Left colon (tissue), 2 donors: Measurements from ENCODE around the gene P2RY10. TPM values are rescaled to one million over a fixed set of nuclear protein-coding genes. Genes with fewer than 3 reads are reported as not detected.

Experiments
- ATAC-seq: fragments of 200-7000 bp; cut with Tn5 transposase; one replicate; pipeline ENCODE4 v1.9.1; 2020; ENCODE audit warnings: mild to moderate bottlenecking, moderate library complexity
- DNase-seq, 2 donors: peaks; one replicate each; pipeline ENCODE4 v3.0.0-alpha.2; 2020
- intact Hi-C, 2 donors: fragments of 100-400 bp; cut with DNase I in 1 of 2; cut with micrococcal nuclease in 1 of 2; formaldehyde crosslinking; loops; one replicate each; pipeline versions ENCODE4 v1.11.2 to v1.14.0; 2022; cut with DNase I, micrococcal nuclease
- long read RNA-seq: library from polyadenylated mRNA; unstranded; transcript quantifications from one replicate; pipeline ENCODE4 v2.0.0, GENCODE V29; 2021
- total RNA-seq, 2 donors: library from RNA; stranded (reverse); fragmentation: NEBNext Ultra II Directional; extraction: Animal tissue kit (Norgen Biotek cat#: 25700); gene quantifications; one replicate each; pipeline ENCODE4 v1.2.1, GENCODE V29; 2021
- donor health status: DM: no; HTN: no; CAD: no.
- donor health status: DM: yes; HTN: yes; CAD: no.

The P2RY10 gene, protein sequence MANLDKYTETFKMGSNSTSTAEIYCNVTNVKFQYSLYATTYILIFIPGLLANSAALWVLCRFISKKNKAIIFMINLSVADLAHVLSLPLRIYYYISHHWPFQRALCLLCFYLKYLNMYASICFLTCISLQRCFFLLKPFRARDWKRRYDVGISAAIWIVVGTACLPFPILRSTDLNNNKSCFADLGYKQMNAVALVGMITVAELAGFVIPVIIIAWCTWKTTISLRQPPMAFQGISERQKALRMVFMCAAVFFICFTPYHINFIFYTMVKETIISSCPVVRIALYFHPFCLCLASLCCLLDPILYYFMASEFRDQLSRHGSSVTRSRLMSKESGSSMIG
- total RNA-seq: 1 to 10 TPM in 1 of 2 donors, under 1 TPM in 1; 0.85 to 2.1 TPM
- long read RNA-seq: 0 reads

DNA sequence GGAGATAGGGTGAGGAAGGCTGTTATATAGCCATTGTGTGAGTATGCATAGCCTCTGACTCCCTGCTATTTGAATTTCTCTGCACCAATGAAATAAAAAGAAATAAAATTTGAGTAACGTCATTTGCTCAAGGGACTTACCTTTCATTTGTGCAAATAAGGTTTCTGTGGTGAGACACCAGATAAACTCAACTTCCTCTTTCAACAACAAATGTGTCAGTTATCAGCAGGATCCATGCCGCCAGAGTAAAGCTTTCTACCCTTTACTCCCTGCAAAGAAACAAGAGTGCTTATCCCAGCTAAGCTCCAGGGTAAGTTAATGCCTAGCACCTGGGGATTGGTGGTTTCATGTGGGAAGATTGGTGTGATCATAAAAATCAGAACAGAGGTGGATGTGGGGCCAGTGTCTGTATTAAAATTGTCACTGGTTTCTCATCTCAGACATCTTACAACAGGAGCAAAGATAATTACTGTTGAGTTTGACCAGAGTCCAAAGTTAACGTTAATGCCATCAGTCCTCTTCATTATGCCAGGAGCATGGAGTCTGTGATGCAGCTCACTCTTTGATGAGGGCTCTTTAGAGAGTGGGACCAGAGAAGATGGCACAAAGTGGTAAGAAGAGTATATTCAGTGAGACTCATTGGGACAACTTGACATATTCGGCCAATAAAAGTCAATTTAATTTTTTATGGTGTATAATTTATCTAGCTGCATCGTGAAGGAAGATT is at the start of gene P2RY10:
TSS of gene P2RY10 (plus strand) at position 206 of the 727 bp plus-strand sequence. CDS start 15,130 bp downstream, outside the sequence.
- DNase-seq (peak in 1 of 2 donors; percentile 9), ATAC-seq (no peak)
- intact Hi-C loops: no loop called here

DNA sequence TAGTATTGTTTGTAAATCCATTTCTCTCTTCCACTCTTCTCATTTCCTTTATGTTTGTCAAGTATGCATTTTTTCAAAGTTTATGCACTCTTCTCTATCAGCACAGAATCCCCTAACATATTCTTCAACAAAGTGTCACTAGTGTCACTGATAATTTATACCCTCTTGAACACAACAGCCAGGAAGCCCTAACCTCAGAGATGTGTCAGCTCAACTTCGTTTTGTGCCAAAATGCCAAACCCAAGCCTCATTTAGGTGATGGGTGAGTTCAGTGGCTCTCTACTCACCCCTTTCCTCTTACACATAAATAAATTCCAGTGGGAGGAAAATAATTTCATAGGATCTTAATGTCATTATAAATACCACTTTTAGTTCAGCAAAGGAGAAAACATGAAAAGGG is 22.4 kb upstream of the P2RY10 start:
- DNase-seq: no peak
- ATAC-seq: no peak
- intact Hi-C loops: no loop called here

DNA sequence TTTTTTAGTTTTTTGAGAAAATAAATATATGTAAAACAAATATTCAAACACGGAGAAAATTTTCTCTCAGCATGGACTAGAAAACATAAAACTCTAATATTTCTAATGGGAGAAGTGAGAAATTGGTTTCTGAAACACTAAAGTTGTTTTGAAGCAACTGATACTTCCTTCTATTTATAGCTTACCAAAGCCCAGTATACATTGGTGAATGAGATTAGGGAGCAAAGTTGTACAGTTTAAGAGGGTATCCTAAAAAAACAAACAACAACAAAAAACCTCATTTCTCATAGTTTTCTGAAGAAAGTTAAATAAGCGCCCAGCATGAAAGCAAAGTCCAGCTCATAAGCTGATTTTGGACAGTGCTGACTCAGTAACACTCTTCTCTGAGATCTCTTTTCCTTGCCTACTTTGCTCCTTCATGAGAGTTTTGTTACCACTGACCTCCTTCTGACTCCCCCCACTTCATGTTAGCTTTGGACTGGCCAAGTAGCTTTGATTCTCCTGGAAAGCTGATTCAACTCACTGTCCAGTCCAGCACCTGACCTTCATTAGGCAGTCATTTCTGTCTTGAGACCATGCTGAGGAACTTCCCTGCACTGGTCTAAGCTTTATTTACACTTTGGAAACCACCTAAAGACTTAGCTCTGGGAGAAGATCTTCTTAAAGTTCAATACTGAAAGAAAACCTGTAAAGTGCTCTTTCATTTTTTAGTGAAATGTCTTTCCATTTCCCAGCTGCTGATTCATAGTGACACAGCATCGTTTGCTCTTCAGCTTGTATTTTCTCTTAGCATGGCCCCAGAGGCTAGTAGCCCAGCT is 21.8 kb upstream of the P2RY10 start:
- intact Hi-C loops: no loop called here
- no peak for DNase-seq
- no peak for ATAC-seq

DNA sequence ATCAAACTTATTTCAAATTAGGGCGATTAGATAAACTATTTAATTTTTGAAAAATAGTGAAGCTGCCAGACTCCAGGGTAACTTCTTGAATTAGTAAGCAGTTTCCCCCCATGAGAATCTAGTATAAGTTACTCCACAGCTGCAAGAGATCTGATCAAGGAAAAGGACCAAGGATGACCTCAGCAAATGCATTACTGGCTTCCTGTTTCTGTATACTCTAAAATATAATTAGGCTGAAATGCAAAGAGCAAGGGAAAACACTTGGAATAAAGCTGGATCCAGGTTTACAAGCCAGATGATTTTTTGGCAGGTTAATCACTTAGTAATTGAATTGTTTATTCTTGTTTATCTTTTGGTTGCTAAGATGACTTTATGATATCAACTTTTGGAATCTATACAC is 13.4 kb upstream of the P2RY10 start:
- DNase-seq (no peak), ATAC-seq (no peak)
- intact Hi-C loops: no loop called here

DNA sequence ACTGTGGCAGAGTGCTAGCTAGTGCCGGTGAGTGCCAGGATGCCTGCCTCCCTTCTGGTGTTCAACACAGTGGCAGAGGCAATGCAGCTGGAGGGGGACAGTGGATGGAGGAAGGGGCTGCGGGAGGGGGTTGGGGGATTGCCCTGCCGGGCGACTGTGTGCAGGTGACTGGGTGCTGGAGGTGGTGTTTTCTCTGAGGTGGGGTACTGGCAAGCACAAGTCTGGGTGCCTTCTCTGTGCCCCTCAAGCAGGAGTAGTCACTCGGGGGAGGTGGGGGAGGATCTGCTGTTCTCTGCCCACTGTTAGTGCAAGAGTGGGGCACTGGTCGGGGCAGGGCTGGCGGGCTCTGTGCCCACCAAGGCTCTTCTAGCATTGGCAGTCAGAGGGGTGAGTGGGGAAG is 10.3 kb upstream of the P2RY10 start:
- intact Hi-C loops: no loop called here
- ATAC-seq (no peak), DNase-seq (no peak)

DNA sequence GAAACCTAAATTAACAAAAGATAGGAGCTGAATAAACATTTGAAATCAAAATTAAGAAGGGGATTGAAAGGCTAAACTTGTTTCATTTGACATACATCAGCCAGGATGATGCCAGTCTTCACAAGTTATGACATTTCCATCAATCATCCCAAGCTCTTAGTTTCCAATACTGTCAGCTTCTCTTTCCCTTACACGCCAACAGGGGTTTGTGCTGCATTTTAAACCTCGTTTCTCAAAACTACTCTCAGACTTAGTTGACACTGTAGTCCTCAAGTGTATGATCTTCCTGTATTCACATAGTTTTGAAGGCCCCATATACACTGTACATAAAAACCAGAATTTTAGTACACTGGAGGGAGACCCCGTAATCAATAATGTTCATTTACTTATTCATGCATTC is 840 bp upstream of the P2RY10 start:
- ATAC-seq (no peak), DNase-seq (no peak)
- intact Hi-C loops: no loop called here

DNA sequence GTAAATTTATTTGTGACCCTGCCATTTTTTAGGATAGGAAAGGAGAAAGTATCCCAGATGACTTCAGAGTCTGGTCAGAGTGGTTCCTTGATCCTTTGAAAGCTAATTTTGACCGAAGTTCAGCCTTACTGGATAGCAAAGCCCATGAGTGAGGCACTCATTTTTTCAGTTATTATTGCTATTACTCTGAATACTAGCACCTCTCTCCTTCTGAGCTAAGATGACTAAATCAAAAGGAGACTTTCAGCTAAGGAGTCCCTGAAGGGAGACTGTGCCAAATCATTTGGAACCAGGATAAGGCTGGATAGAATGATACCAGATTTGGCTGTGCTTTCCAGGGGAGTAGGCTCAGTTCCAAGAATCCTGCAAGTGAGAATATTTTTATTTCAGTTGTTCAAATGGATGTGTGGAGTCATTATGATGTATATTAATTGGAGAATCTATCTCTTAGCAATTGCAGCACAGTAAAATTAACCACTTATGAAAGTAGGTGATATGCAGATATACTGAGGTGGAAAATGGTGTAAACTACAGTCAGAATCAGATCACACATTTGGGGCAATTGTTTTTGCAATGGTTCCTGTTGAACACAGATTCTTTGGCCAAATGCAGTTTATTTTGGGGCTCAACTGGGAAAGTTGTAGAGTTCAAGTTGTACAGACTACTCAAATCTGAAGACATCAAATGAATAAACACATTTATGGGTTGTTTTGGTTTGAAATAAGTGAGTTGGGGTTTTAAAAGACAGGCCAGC is 1.2 kb downstream of the P2RY10 start:
- intact Hi-C loops: no loop called here
- ATAC-seq: no peak
- no peak for DNase-seq

DNA sequence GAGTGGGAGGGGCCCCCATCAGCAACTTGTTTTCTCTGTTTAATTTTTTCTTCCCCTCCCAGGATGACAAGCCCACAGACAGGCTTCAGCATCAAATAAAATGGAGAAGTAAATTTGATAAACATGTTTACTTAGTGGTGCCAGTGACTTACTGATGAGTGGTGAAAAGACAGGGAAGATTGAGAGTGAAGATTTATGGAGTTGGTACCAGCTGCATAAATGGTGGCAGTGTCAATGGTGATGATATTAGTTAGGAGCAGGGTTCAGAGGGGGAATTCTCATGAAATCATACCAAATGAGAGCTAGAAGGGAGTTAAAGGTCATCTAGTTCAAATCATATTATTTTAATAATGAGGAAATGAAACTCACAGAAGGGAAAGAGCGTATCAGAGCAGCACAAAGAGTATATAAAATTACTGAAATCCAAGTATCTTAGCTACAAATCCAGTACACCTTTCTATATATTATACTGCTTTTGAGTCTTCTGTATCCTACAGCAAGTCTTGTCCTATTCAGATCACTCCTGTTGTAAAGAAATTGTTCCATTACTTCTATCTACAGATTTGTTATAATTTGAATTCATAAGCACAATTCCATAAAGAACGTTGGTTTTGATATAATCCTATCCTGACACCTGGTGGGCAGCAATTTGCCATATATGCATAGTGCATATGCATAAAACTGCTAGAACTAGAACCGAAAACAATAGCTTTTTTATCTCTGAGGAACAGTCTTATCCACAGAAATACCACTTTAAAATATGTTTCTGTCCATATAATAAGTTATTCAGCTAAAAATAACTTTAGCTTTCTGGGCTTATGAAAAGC is 5.0 kb downstream of the P2RY10 start:
- DNase-seq: no peak
- no peak for ATAC-seq
- intact Hi-C loops: no loop called here

DNA sequence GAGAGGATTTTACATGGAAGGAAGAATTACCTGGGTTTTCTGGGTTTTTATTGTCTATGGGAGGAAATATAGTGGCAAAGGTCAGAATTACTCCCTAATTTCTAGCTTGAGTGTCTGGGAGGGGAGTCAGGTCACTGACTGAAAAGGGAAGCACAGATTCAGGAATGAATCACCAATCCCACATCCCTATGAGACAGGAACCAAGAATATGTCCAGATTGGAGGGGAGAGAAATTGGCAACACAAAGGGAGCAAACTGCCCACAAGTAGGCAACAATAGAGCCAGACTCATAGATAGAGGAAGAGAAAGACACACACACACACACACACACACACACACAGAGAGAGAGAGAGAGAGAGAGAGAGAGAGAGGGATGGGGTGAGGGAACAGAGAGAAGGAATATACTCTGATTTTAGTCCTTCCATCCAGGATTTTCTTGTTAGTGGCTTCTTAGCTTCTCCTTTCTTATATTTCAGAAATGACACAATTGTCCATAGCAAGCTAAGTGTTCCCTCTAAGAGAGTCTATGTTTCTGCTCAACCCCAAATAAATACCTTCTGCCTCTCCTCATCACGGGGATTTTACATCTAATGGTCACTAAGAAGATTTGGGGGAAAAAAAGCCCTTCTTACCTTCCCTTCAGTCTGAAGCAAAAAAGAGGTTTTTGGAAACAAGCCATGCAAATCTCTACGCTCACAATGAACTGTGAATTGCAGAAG is 12.0 kb downstream of the P2RY10 start:
- ATAC-seq (no peak), DNase-seq (no peak)

DNA sequence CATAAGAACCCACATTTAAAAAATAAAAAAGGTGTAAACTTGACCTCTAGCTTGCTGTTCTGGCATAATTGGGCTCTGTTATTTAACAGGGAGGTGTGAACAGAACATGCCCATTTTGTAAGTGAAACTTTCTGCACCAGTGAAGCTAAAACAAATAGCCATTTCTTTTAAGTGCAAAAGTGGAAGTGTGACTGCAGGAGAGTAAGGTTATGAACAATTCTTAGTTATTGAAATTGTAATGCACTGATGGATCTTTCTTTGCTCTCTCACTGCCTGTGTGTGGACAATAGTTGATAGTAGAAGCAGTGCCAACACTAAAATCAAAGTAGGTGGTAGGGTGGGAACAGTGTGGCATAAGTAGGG is 12.6 kb downstream of the P2RY10 start:
- intact Hi-C loops: no loop called here

More for the DNA sequence above, 12.0 kb downstream of the P2RY10 start:
- intact Hi-C loops: no loop called here

DNA sequence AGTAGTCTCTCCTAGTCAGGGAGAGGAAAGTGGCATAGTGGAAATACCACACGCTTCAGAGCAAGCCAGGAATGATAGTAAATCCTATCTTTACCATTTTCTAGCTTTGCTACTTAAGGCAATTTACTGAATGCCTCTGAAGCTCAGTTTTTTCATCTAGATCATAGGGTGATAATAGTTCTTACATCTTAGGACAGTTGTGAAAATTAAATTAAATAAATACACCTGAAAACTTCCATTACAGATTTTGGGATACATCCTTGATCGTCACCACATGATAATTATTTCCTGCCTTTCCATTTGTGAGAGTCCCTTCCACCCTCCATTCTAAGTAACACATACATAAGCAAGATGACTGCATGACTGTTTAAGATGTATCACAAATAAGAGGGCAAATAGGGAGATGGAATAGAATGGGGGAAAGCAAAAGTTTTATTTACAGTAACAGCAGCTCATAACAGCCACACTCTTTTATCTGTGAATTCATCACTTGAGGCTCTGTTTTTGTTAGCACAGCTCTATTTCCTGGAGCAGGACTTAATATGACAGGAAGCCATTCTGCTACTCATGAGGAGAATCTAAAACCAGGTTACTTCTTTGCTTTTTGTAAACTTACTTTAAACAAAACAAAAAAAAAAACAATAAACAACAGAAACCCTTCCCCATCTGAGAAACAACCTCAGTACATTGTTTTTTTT is 13.4 kb downstream of the P2RY10 start:
- ATAC-seq (no peak), DNase-seq (no peak)
- intact Hi-C loops: no loop called here

More for the DNA sequence above, 12.6 kb downstream of the P2RY10 start:
- ATAC-seq (no peak), DNase-seq (no peak)

DNA sequence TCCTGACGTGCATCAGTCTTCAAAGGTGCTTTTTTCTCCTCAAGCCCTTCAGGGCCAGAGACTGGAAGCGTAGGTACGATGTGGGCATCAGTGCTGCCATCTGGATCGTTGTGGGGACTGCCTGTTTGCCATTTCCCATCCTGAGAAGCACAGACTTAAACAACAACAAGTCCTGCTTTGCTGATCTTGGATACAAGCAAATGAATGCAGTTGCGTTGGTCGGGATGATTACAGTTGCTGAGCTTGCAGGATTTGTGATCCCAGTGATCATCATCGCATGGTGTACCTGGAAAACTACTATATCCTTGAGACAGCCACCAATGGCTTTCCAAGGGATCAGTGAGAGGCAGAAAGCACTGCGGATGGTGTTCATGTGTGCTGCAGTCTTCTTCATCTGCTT is 15.7 kb downstream of the P2RY10 start:
- intact Hi-C loops: no loop called here
- ATAC-seq (no peak), DNase-seq (no peak)

DNA sequence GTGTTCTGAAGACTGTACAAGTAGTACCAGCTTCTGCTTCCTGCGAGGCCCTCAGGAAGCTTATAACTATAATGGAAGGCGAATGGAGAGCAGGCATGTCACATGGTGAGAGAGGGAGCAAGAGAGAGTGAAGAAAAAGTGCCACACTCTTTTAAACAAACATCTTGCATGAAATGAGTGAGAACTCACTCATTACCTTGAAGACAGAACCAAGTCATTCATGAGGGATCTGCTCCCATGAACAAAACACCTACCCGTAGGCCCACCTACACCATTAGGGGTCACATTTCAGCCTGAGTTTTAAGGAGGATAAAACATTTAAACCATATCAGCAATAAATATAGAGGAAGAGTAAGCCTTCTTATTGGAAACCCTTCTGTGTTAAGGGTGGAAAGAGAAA is 19.4 kb downstream of the P2RY10 start:
- DNase-seq: no peak
- no peak for ATAC-seq
- intact Hi-C loops: no loop called here

DNA sequence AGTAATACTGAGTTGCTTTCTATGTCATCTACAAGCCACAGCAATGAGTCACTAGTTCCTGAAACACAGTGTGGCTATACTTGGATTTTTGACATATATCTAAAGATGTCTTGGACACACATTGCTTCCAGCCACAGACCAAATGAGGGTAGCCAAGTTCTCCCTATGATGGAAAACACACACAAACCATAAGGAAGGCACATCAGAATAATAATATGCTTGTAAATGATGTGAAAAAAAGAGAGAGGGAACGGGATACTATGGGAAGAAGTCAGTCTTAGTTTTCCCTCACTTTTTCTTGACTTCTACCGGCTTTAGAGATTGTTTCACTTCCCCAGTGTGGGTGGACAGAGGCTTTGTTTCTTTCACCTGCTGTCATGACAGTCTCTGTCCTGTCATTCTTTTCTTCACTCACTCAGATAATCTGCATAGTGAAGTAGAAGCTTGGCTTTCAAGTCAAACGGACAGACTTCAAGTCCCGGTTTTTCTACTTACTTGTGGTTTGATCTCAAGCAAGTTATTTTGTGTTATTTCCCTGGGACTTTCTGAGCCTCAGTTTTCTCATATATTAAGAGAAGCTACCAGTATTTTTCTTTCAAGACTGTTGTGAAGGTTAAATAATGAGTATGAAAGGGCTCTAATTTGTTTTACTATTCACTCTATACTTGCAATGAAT is 34.7 kb downstream of the P2RY10 start:
- DNase-seq (no peak), ATAC-seq (no peak)
- intact Hi-C loops: no loop called here

DNA sequence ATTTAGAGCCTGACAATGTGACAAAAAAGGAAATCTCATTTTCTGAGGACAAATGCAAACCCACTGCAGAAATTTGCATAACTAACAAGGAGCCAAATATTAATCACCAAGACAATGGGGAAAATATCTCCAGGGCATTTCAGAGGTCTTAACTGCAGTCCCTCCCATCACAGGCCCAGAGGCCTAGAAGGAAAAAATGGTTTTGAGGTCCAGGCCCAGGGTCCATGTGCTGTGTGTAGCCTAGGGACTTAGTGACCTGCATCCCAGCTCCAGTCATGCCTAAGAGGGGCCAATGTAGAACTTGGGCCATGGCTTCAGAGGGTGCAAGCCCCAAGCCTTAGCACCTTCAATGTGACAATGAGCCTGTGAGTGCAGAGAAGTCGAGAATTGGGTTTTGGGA is 44.2 kb downstream of the P2RY10 start:
- intact Hi-C loops: no loop called here
- DNase-seq: no peak

DNA sequence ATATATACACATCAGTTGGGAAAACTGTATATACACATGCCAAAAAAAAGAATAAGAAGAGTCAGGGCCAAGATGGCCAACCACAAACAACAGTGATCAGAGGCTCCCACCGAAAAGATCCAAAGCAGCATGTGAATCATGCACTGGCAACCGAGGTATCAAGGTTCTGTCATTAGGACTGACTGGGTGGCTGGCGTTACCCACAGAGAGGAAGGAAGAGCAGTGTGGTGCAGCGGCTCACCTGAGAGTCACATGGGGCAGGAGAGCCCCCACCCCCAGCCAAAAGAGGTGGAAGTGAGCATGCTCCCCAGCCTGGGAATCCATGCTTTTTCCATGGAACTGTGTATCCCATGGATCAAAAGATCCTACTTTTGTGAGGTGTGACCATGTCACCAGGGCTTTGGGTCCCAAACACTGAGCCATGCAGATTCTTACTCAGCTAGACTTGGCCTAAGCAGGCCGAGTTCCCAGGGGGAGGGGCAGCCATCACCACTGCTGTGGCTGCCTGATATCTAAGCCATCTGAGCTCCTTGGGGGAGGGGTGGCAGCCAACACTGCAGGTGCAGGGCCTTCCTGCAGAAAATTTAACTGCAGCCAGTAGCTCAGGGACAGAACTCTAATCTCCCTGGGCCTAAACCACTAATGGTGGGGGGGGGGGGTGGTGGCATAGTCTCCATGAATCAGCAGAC is 52.8 kb downstream of the P2RY10 start:
- DNase-seq (peak in 1 of 2 donors; percentile 5), ATAC-seq (no peak)
- intact Hi-C loops: no loop called here

More for the DNA sequence above, 44.2 kb downstream of the P2RY10 start:
- no peak for ATAC-seq
